ENCODE data around the gene CBX8. TPM values are rescaled to one million over a fixed set of nuclear protein-coding genes. Genes with fewer than 3 reads are reported as not detected.

The CBX8 gene
- total and polyA plus RNA-seq, 2 of the 8 experiments (the other 6 are each of a cell fraction or from before 2014, with no cell fraction given): 0.09 to 2.1 TPM

DNA sequence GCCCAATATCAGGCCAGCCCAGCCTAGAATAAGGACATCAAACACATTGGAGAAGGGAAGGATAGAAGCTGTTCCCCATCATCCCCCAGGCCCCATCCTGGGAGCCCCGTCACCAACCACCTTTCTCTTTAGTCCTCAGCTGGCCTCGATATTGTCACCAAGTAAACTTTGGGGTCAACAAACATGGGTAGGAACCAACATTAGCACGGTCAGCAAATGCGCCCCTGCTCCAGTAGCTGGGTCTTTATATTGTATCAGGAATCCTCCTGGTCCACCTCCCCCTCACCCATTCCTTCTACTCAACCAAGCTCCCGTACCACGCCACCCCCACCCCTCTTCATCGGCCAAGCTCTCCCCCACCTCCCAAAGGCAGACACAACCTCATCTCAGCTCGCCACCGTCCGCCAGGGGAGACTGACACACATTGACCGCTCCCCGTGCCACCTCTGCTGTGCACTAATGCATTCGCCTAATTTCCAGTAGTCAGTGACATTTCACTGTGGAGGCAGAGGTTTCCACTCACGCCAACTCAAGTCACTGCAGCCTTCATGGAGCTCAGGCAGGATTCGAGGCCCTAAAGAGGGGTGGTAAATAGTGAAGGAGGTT lies 39.6 kb downstream of the CBX8 start:
- TF ChIP-seq BACH1 (IDR thresholded peaks at IDR 0.05; ENCODE audit: low read length) (no peak), PHF8 (conservative IDR thresholded peaks at IDR 0.05; ENCODE audit: low read depth, low read length) (no peak), MAFK (IDR thresholded peaks at IDR 0.05; ENCODE audit: low read depth, low read length) (no peak), SIN3A (conservative IDR thresholded peaks at IDR 0.05 in 1 of 2, IDR thresholded peaks at IDR 0.05 in 1 of 2; ENCODE audit: low read depth in 1 of 2, low read length in 2 of 2) (no peak), POLR2A (IDR thresholded peaks at IDR 0.05; ENCODE audit: control extremely low read depth in 1 of 2, low read depth in 2 of 2, low read length in 2 of 2) (no peak), TAF7 (optimal IDR thresholded peaks at IDR 0.05; ENCODE audit: borderline replicate concordance, low read depth, low read length) (no peak), RBBP5 (IDR thresholded peaks at IDR 0.05; ENCODE audit: borderline replicate concordance, low read depth, low read length) (no peak)
- TF ChIP-seq, protein P1, sequence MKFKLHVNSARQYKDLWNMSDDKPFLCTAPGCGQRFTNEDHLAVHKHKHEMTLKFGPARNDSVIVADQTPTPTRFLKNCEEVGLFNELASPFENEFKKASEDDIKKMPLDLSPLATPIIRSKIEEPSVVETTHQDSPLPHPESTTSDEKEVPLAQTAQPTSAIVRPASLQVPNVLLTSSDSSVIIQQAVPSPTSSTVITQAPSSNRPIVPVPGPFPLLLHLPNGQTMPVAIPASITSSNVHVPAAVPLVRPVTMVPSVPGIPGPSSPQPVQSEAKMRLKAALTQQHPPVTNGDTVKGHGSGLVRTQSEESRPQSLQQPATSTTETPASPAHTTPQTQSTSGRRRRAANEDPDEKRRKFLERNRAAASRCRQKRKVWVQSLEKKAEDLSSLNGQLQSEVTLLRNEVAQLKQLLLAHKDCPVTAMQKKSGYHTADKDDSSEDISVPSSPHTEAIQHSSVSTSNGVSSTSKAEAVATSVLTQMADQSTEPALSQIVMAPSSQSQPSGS (IDR thresholded peaks at IDR 0.05; ENCODE audit: low read length): no peak
- no peak overlapping the region for H4K8ac ChIP-seq (ENCODE audit: extremely low read depth, insufficient read depth, low read length)
- no peak overlapping the region for H4K91ac ChIP-seq (replicated peaks; ENCODE audit: insufficient read length, low read length)
- no peak overlapping the region for H3K9ac ChIP-seq (replicated peaks in 1 of 4; ENCODE audit: extremely low read depth in 1 of 4, low read depth in 3 of 4, low read length in 3 of 4)
- H3K4ac ChIP-seq (replicated peaks; ENCODE audit: insufficient read length, low read depth, low read length): no peak overlapping the region
- H2BK120ac ChIP-seq (replicated peaks; ENCODE audit: low read depth, low read length): no peak overlapping the region
- H3K27ac ChIP-seq (ENCODE audit: low read depth, low read length): no peak overlapping the region
- H3K23ac ChIP-seq (ENCODE audit: insufficient read length): no peak overlapping the region
- H2BK20ac ChIP-seq (ENCODE audit: low read length): no peak overlapping the region
- no peak overlapping the region for H2AK5ac ChIP-seq (ENCODE audit: low read depth, low read length)
- H3K4me1 ChIP-seq (replicated peaks in 1 of 4; ENCODE audit: control insufficient read depth in 3 of 4, insufficient read depth in 4 of 4, low read length in 3 of 4): no peaks in the 10 kb centered on the region; a peak in 1 of 7 replicates
- no peak overlapping the region for H4K5ac ChIP-seq (ENCODE audit: insufficient read length, low read depth, low read length)
- H3K36me3 ChIP-seq (ENCODE audit: control insufficient read depth in 2 of 4, insufficient read depth in 4 of 4, low read length in 3 of 4): no peaks in the 10 kb centered on the region
- POLR2A ChIA-PET (ENCODE audit: partially characterized antibody): interaction anchor here (0.8 to 1.6 kb wide), 4 partner anchors 10 to 60 kb away, joined by 3 to 7 read pairs (median 3); no protein-coding TSS in a partner anchor
- H3K56ac ChIP-seq (replicated peaks; ENCODE audit: insufficient read length, low read depth, low read length): no peak overlapping the region
- no peak overlapping the region for H3K4me2 ChIP-seq (ENCODE audit: insufficient read depth in 1 of 2, low read depth in 2 of 2, low read length in 2 of 2)
- H2AFZ ChIP-seq (ENCODE audit: low read length): no peak overlapping the region
- H2BK12ac ChIP-seq (ENCODE audit: low read depth, low read length): no peak overlapping the region
- no peaks in the 10 kb centered on the region for H3K27me3 ChIP-seq (replicated peaks in 1 of 4; ENCODE audit: control insufficient read depth in 3 of 4, extremely low read depth in 1 of 4, insufficient read depth in 3 of 4, low read length in 3 of 4)
- no peaks in the 10 kb centered on the region for H3K79me2 ChIP-seq (ENCODE audit: control insufficient read depth in 1 of 2, insufficient read depth in 2 of 2, low read length in 2 of 2)
- no peak overlapping the region for H3K14ac ChIP-seq (ENCODE audit: insufficient read length)
- no peak overlapping the region for H2BK5ac ChIP-seq (ENCODE audit: low read depth, low read length)
- no peaks in the 10 kb centered on the region for H3K79me1 ChIP-seq (ENCODE audit: low read depth, low read length)
- no peaks in the 10 kb centered on the region for H3K9me3 ChIP-seq (ENCODE audit: insufficient read depth in 2 of 2, low read depth in 1 of 2, low read length in 1 of 2)
- no peak overlapping the region for H2BK15ac ChIP-seq (ENCODE audit: low read length)
- no peaks in the 10 kb centered on the region for H3K23me2 ChIP-seq (ENCODE audit: low read depth, low read length)
- H3K18ac ChIP-seq (ENCODE audit: extremely low read depth, low read length): no peak overlapping the region
- no peaks in the 10 kb centered on the region for H4K20me1 ChIP-seq (replicated peaks in 1 of 2; ENCODE audit: control insufficient read depth in 1 of 2, insufficient read depth in 2 of 2, low read length in 2 of 2)
- FAIRE-seq (no peak), DNase-seq (ENCODE audit: low read depth in 1 of 2, low spot score in 2 of 2) (no peak)
- CTCF ChIA-PET (ENCODE audit: partially characterized antibody): interaction anchor here (0.6 to 1.9 kb wide), 5 partner anchors 9 to 16 kb away, joined by 3 to 10 read pairs (median 3); no protein-coding TSS in a partner anchor
- H3K4me3 ChIP-seq (ENCODE audit: extremely low read depth in 1 of 4, insufficient read depth in 2 of 4, low read depth in 3 of 4, low read length in 4 of 4): no peak overlapping the region
- 93% methylated on average over 12 of the region's 15 CpGs; no CpG with 5 or more reads in 1 of the 2 experiments for WGBS, 2 experiments (ENCODE audit: extremely low coverage in 1 of 2, insufficient coverage in 1 of 2, insufficient read length in 1 of 2, insufficient replicate concordance in 2 of 2, low coverage in 1 of 2, low lambda C conversion rate in 2 of 2, missing lambda C conversion rate in 1 of 2)

Data from H1 (cell line).